CD4-positive, alpha-beta T cell treated with Interleukin-4 for 4 hours (primary cell): ENCODE measurements around the gene CATSPERB.
"Not testable (repeated sequence)": the region's sequence is repeated elsewhere in the genome, so short reads cannot be mapped to it uniquely, and the experiment has no call there.

Experiments used
- DNase-seq: peaks from one replicate; pipeline ENCODE4 v3.0.0-alpha.2; 2020

The CATSPERB gene

GRCh38 chr14:91654836-91655235 lies 77.0 kb downstream of the CATSPERB start:
- DNase-seq = no peak

GRCh38 chr14:91653451-91653850 lies 78.4 kb downstream of the CATSPERB start:
- no peak for DNase-seq

GRCh38 chr14:91649930-91650329 lies 82.0 kb downstream of the CATSPERB start:
- DNase-seq = peak; percentile 21

GRCh38 chr14:91647856-91648255 lies 84.0 kb downstream of the CATSPERB start:
- DNase-seq = no peak

- DNase-seq = no peak
These were observed 95.3 kb downstream of the CATSPERB start for GRCh38 chr14:91636604-91637003.

GRCh38 chr14:91624757-91625156 lies 107.1 kb downstream of the CATSPERB start:
- no peak for DNase-seq

GRCh38 chr14:91614187-91614586 lies 117.7 kb downstream of the CATSPERB start:
- DNase-seq = no peak

- no peak for DNase-seq
These were observed 118.3 kb downstream of the CATSPERB start for GRCh38 chr14:91613459-91614112.

- no peak for DNase-seq
These were observed 120.4 kb downstream of the CATSPERB start for GRCh38 chr14:91611528-91611927.

- no peak for DNase-seq
These were observed 122.7 kb downstream of the CATSPERB start for GRCh38 chr14:91609161-91609560.

GRCh38 chr14:91607322-91608047 lies 124.4 kb downstream of the CATSPERB start:
- DNase-seq = no peak

- no peak for DNase-seq
These were observed 125.0 kb downstream of the CATSPERB start for GRCh38 chr14:91606851-91607250.

- not testable (repeated sequence) for DNase-seq
These were observed 127.3 kb downstream of the CATSPERB start for GRCh38 chr14:91604611-91605010.

GRCh38 chr14:91599994-91600393 lies 131.9 kb downstream of the CATSPERB start:
- DNase-seq = no peak

- no peak for DNase-seq
These were observed 136.2 kb downstream of the CATSPERB start for GRCh38 chr14:91595736-91596135.

- not testable (repeated sequence) for DNase-seq
These were observed 137.9 kb downstream of the CATSPERB start for GRCh38 chr14:91593957-91594356.

GRCh38 chr14:91586410-91586809 lies 145.5 kb downstream of the CATSPERB start:
- DNase-seq = no peak

GRCh38 chr14:91585856-91586255 lies 146.0 kb downstream of the CATSPERB start:
- DNase-seq = no peak

- DNase-seq = no peak
These were observed 149.1 kb downstream of the CATSPERB start for GRCh38 chr14:91582761-91583160.

GRCh38 chr14:91580876-91581577 lies 150.9 kb downstream of the CATSPERB start:
- no peak for DNase-seq

GRCh38 chr14:91577632-91578233 lies 154.2 kb downstream of the CATSPERB start:
- no peak for DNase-seq

GRCh38 chr14:91575469-91576208 lies 156.2 kb downstream of the CATSPERB start:
- DNase-seq = no peak
